IMR-90 (cell line): ENCODE measurements around the gene ABHD12. TPM values are rescaled to one million over a fixed set of nuclear protein-coding genes. Genes with fewer than 3 reads are reported as not detected.

Experiments used
- ATAC-seq: fragments of 200-7000 bp; cut with Tn5 transposase; 2 replicates; pipeline ENCODE4 v1.9.1; 2020; ENCODE audit warnings: low read depth, mild to moderate bottlenecking, moderate library complexity
- BruUV-seq: library from RNA; stranded (reverse); fragments of 400-500 nt; replicated peaks from 2 replicates; lab custom pipeline; 2021; lab: Mats Ljungman, UMichigan
- CTCF ChIA-PET: fragments of 300-600 bp; formaldehyde crosslinking; extraction: SDS; loops from one replicate; lab custom pipeline; 2021; ENCODE audit warnings: antibody characterized with exemption; lab: Yijun Ruan, JAX
- POLR2A ChIA-PET: fragments of 300-600 bp; sonication (Branson Sonifier 250); formaldehyde crosslinking; loops from one replicate; lab custom pipeline; 2022; ENCODE audit warnings: antibody characterized with exemption; ENCODE audit not compliant: unreplicated experiment; lab: Charles Lee
- DNase-seq: peaks from one replicate; pipeline ENCODE4 v3.0.0; 2013
- H2AFZ ChIP-seq: replicated peaks from 2 replicates; pipeline ENCODE3; 2013; ENCODE audit warnings: low read length, mild to moderate bottlenecking; ENCODE audit not compliant: poor library complexity
- H2AK5ac ChIP-seq: 2 replicates; pipeline ENCODE4 v1.6.1; 2013; ENCODE audit warnings: low read depth, low read length, inconsistent platforms
- H2AK9ac ChIP-seq: replicated peaks from 2 replicates; pipeline ENCODE3; 2013; ENCODE audit warnings: mild to moderate bottlenecking, low read depth, low read length, moderate library complexity; ENCODE audit not compliant: poor library complexity
- H2BK120ac ChIP-seq: 2 replicates; pipeline ENCODE4 v1.6.1; 2013; ENCODE audit warnings: low read depth, low read length, inconsistent platforms
- H2BK15ac ChIP-seq: 3 replicates; pipeline ENCODE4 v1.6.1; 2013; ENCODE audit warnings: low read depth, low read length, inconsistent platforms
- H2BK20ac ChIP-seq: 2 replicates; pipeline ENCODE4 v1.6.1; 2013; ENCODE audit warnings: low read depth, mild to moderate bottlenecking, inconsistent platforms, low read length, moderate library complexity
- H2BK5ac ChIP-seq: 2 replicates; pipeline ENCODE4 v1.6.1; 2013; ENCODE audit warnings: mild to moderate bottlenecking, low read depth, low read length, inconsistent platforms; ENCODE audit not compliant: poor library complexity, severe bottlenecking
- H3K14ac ChIP-seq: replicated peaks from 2 replicates; pipeline ENCODE4 v1.6.1; 2013; ENCODE audit warnings: low read depth, low read length, inconsistent platforms
- H3K18ac ChIP-seq: 2 replicates; pipeline ENCODE4 v1.6.1; 2013; ENCODE audit warnings: low read depth, low read length, control low read depth
- H3K23ac ChIP-seq: 2 replicates; pipeline ENCODE4 v1.6.1; 2013; ENCODE audit warnings: low read depth, low read length, inconsistent platforms
- H3K27ac ChIP-seq: 2 replicates; pipeline ENCODE4 v1.5.1; 2013; ENCODE audit warnings: mild to moderate bottlenecking, control low read depth, low read length; ENCODE audit not compliant: insufficient read depth
- H3K27me3 ChIP-seq: 2 replicates; pipeline ENCODE4 v1.6.1; 2013; ENCODE audit warnings: low read length; ENCODE audit not compliant: control insufficient read depth, insufficient read depth
- H3K36me3 ChIP-seq: 2 replicates; pipeline ENCODE4 v1.6.1; 2013; ENCODE audit warnings: low read length, mixed read lengths; ENCODE audit not compliant: control insufficient read depth, insufficient read depth
- H3K4ac ChIP-seq: 2 replicates; pipeline ENCODE4 v1.6.1; 2013; ENCODE audit warnings: low read depth, low read length, inconsistent platforms
- H3K4me1 ChIP-seq: 2 replicates; pipeline ENCODE4 v1.6.1; 2013; ENCODE audit warnings: low read length, mixed read lengths; ENCODE audit not compliant: control insufficient read depth, insufficient read depth
- H3K4me2 ChIP-seq: 2 replicates; pipeline ENCODE4 v1.6.1; 2013; ENCODE audit warnings: low read depth, mild to moderate bottlenecking, control low read depth, low read length, moderate library complexity
- H3K4me3 ChIP-seq: 2 replicates; pipeline ENCODE4 v1.5.1; 2013; ENCODE audit warnings: low read depth, mild to moderate bottlenecking, control low read depth, low read length, moderate library complexity; ENCODE audit not compliant: insufficient read depth
- H3K56ac ChIP-seq: 2 replicates; pipeline ENCODE4 v1.6.1; 2013; ENCODE audit warnings: low read length, inconsistent platforms; ENCODE audit not compliant: insufficient read depth; ENCODE audit errors: extremely low read depth
- H3K79me1 ChIP-seq, 2 experiments: 2 replicates each; pipeline ENCODE4 v1.6.1; 2013; ENCODE audit warnings: low read length in 2 of 2, inconsistent platforms in 1 of 2, low read depth in 1 of 2
- H3K9ac ChIP-seq: 2 replicates; pipeline ENCODE4 v1.6.1; 2013; ENCODE audit warnings: low read depth, low read length, control low read depth
- H3K9me1 ChIP-seq: 2 replicates; pipeline ENCODE4 v1.6.1; 2013; ENCODE audit warnings: low read length, inconsistent platforms; ENCODE audit not compliant: insufficient read depth
- H3K9me3 ChIP-seq: 2 replicates; pipeline ENCODE4 v1.6.1; 2013; ENCODE audit warnings: low read length; ENCODE audit not compliant: control insufficient read depth, insufficient read depth
- H4K20me1 ChIP-seq: 2 replicates; pipeline ENCODE4 v1.6.1; 2013; ENCODE audit warnings: low read length, inconsistent platforms; ENCODE audit not compliant: insufficient read depth
- H4K5ac ChIP-seq: 2 replicates; pipeline ENCODE4 v1.6.1; 2013; ENCODE audit warnings: mild to moderate bottlenecking, low read depth, low read length, control low read depth
- H4K8ac ChIP-seq, 2 experiments: 2 replicates each; pipeline ENCODE4 v1.6.1; 2013; ENCODE audit warnings: low read depth in 2 of 2, low read length in 2 of 2, control low read depth in 1 of 2, inconsistent platforms in 1 of 2
- H4K91ac ChIP-seq: 2 replicates; pipeline ENCODE4 v1.6.1; 2013; ENCODE audit warnings: low read depth, low read length, inconsistent platforms; ENCODE audit not compliant: insufficient read depth
- BHLHE40 ChIP-seq: fragments of 150-350 bp; IDR thresholded peaks from 2 replicates; pipeline ENCODE4 v1.6.1; 2016; ENCODE audit warnings: mild to moderate bottlenecking, low read depth, low read length
- CEBPB ChIP-seq: IDR thresholded peaks from 2 replicates; pipeline ENCODE4 v1.6.1; 2012; ENCODE audit warnings: low read depth, low read length, improper control_type of control experiment
- CHD1 ChIP-seq: IDR thresholded peaks from 2 replicates; pipeline ENCODE4 v1.6.1; 2012; ENCODE audit warnings: low read depth, low read length, improper control_type of control experiment
- CTCF ChIP-seq: conservative IDR thresholded peaks from 2 replicates; pipeline ENCODE4 v1.5.1; 2012; ENCODE audit warnings: mild to moderate bottlenecking, low read depth, low read length, improper control_type of control experiment
- FOS ChIP-seq: fragments of 150-350 bp; IDR thresholded peaks from 2 replicates; pipeline ENCODE4 v1.6.1; 2016; ENCODE audit warnings: low read depth, low read length
- MAZ ChIP-seq: IDR thresholded peaks from 2 replicates; pipeline ENCODE4 v1.6.1; 2012; ENCODE audit warnings: low read depth, mild to moderate bottlenecking, low read length, improper control_type of control experiment, moderate library complexity, borderline replicate concordance
- MXI1 ChIP-seq: IDR thresholded peaks from 2 replicates; pipeline ENCODE4 v1.6.1; 2012; ENCODE audit warnings: low read depth, mild to moderate bottlenecking, low read length, moderate library complexity, borderline replicate concordance
- NFE2L2 ChIP-seq: fragments of 150-350 bp; IDR thresholded peaks from 2 replicates; pipeline ENCODE4 v1.6.1; 2016; ENCODE audit warnings: low read depth, mild to moderate bottlenecking, low read length
- POLR2A ChIP-seq: IDR thresholded peaks from 2 replicates; pipeline ENCODE4 v1.6.1; 2012; ENCODE audit warnings: mild to moderate bottlenecking, low read depth, low read length
- RCOR1 ChIP-seq: IDR thresholded peaks from 2 replicates; pipeline ENCODE4 v1.6.1; 2012; ENCODE audit warnings: mild to moderate bottlenecking, low read length, improper control_type of control experiment; ENCODE audit not compliant: insufficient replicate concordance
- RFX5 ChIP-seq: IDR thresholded peaks from 2 replicates; pipeline ENCODE4 v1.8.0; 2012; ENCODE audit warnings: low read depth, mild to moderate bottlenecking, low read length, moderate library complexity
- SMC3 ChIP-seq: fragments of 150-350 bp; IDR thresholded peaks from 2 replicates; pipeline ENCODE4 v1.6.1; 2016; ENCODE audit warnings: low read depth, mild to moderate bottlenecking, antibody characterized with exemption, low read length, moderate library complexity
- WGBS, 2 experiments: methylation state at CpG; one replicate each; pipeline versions ENCODE4 v1.1.5 to v1.1.7; 2013; ENCODE audit warnings: missing lambda C conversion rate in 2 of 2; ENCODE audit not compliant: insufficient read length in 1 of 2; ENCODE audit errors: extremely low coverage in 2 of 2; 5-methylcytosine and 5-hydroxymethylcytosine counted together
- dilution Hi-C: fragments of 300-500 bp; cut with HindIII; formaldehyde crosslinking; loops from one replicate; pipeline ENCODE4 v1.14.3; 2018; ENCODE audit warnings: low sequenced_read_pairs; ENCODE audit not compliant: unreplicated experiment
- in situ Hi-C: fragments of 300-500 bp; cut with MboI; formaldehyde crosslinking; loops from 3 replicates; pipeline ENCODE4 v1.14.3; 2019; ENCODE audit warnings: low sequenced_read_pairs, inconsistent platforms, mixed read lengths
- intact Hi-C: fragments of 100-400 bp; cut with micrococcal nuclease; formaldehyde crosslinking; loops from 2 replicates; pipeline ENCODE4 v1.10.0; 2022
- polyA plus RNA-seq, 3 experiments: library from polyadenylated mRNA; depleted of rRNA; stranded (reverse); fragments of >200 nt; gene quantifications; 2 replicates each; pipeline ENCODE4 v1.2.3, GENCODE V29; 2012; ENCODE audit warnings: low replicate concordance in 1 of 3
- total RNA-seq: library from RNA; depleted of rRNA; stranded (reverse); fragments of >200 nt; gene quantifications from 2 replicates; pipeline ENCODE4 v1.2.3, GENCODE V29; 2012

ABHD12 gene
- total and polyA plus RNA-seq, 2 of the 4 experiments (the other 2 are of a cell fraction): 80.7 to 108 TPM

GRCh38 chr20:25277941-25278521, 112.6 kb downstream of the ABHD12 start:
- intact Hi-C loops: no loop called here
- no peak for TF ChIP-seq BHLHE40
- no peak for TF ChIP-seq MXI1
- TF ChIP-seq RFX5: no peak
- TF ChIP-seq MAZ: no peak
- TF ChIP-seq NFE2L2: no peak
- TF ChIP-seq RCOR1: no peak
- no peak for TF ChIP-seq POLR2A
- TF ChIP-seq CEBPB: no peak
- no peak for TF ChIP-seq CHD1
- no peak for TF ChIP-seq FOS
- no peak for TF ChIP-seq SMC3
- no peak for TF ChIP-seq CTCF
- Histone ChIP-seq H2BK120ac (no peak overlapping the region), H4K8ac (no peak overlapping the region), H3K56ac (no peak overlapping the region), H3K27ac (no peak overlapping the region), H3K18ac (no peak overlapping the region), H3K4me3 (no peak overlapping the region), H3K36me3 (peaks cover 79% of the 10 kb centered on the region), H4K91ac (no peak overlapping the region), H3K4ac (no peak overlapping the region), H4K20me1 (peaks cover 3% of the 10 kb centered on the region; the same call in 1 of the 2 replicates), H3K4me2 (no peak overlapping the region), H3K14ac (no peak overlapping the region), H3K23ac (no peak overlapping the region), H2BK5ac (no peak overlapping the region), H2BK15ac (no peak overlapping the region), H2BK20ac (no peak overlapping the region), H3K9me3 (no peaks in the 10 kb centered on the region), H3K4me1 (no peaks in the 10 kb centered on the region), H2AFZ (no peak overlapping the region), H4K5ac (no peak overlapping the region), H2AK5ac (no peak overlapping the region), H2AK9ac (no peak overlapping the region), H3K9ac (no peak overlapping the region), H3K9me1 (peaks cover 3% of the 10 kb centered on the region; the same call in 1 of the 2 replicates), H3K27me3 (no peaks in the 10 kb centered on the region), H3K79me1 (peaks cover 0 to 9% of the 10 kb centered on the region in 2 experiments; a peak in 2 of 4 replicates)
- CTCF ChIA-PET: no interaction called here
- no TSS peak for BruUV-seq
- DNase-seq: no peak
- in situ Hi-C loops: no loop called here
- no peak for ATAC-seq
- 100% methylated on average over 5 of the region's 19 CpGs; no CpG with 5 or more reads in 1 of the 2 experiments for WGBS, 2 experiments
- POLR2A ChIA-PET: no interaction called here
- dilution Hi-C loops: no loop called here
